ENCODE measurements around the gene TFF2.

GRCh38 chr21:42395905-42396651 is 45.3 kb upstream of the TFF2 start, which contains the start of gene TMPRSS3:
- no peak for TF ChIP-seq REST (IDR thresholded peaks at IDR 0.05; ENCODE audit: low read depth)
- TF ChIP-seq RAD21 (IDR thresholded peaks at IDR 0.05; ENCODE audit: low read depth): no peak
- TF ChIP-seq FOXM1 (IDR thresholded peaks at IDR 0.05; ENCODE audit: borderline replicate concordance, low read depth): no peak
- TF ChIP-seq CEBPB (IDR thresholded peaks at IDR 0.05): no peak
- TF ChIP-seq TAF1 (IDR thresholded peaks at IDR 0.05; ENCODE audit: low read depth): no peak
- TF ChIP-seq USF1 (IDR thresholded peaks at IDR 0.05): no peak
- TF ChIP-seq TEAD4 (IDR thresholded peaks at IDR 0.05): no peak
- TF ChIP-seq NFIC (IDR thresholded peaks at IDR 0.05): no peak
- TF ChIP-seq TCF12 (IDR thresholded peaks at IDR 0.05; ENCODE audit: low read depth): no peak
- no peak for TF ChIP-seq MAX (IDR thresholded peaks at IDR 0.05)
- TF ChIP-seq EP300 (IDR thresholded peaks at IDR 0.05; ENCODE audit: borderline replicate concordance): no peak

Data from Ishikawa (cell line).